GM06990 (cell line): ENCODE results near the gene POLR2E.

Experiments used
- DNase-seq: peaks from one replicate; pipeline ENCODE4 v3.0.0-alpha.2; 2011; ENCODE audit not compliant: insufficient read length; ENCODE audit errors: extremely low read depth
- H3K27me3 ChIP-seq: replicated peaks from 2 replicates; pipeline ENCODE4 v1.6.0; 2011; ENCODE audit warnings: low read length; ENCODE audit not compliant: control insufficient read depth, insufficient read depth
- H3K36me3 ChIP-seq: 2 replicates; pipeline ENCODE4 v1.5.1; 2011; ENCODE audit warnings: low read length; ENCODE audit not compliant: control insufficient read depth, insufficient read depth
- H3K4me3 ChIP-seq: replicated peaks from 2 replicates; pipeline ENCODE4 v1.5.1; 2011; ENCODE audit warnings: low read depth, mild to moderate bottlenecking, control low read depth, low read length
- CTCF ChIP-seq: IDR thresholded peaks from 2 replicates; pipeline ENCODE4 v1.5.1; 2011; ENCODE audit warnings: low read length, control low read depth, mild to moderate bottlenecking, inconsistent platforms; ENCODE audit not compliant: insufficient read depth, poor library complexity, severe bottlenecking

The POLR2E gene

GRCh38 chr19:1070931-1071791, 24.0 kb downstream of the POLR2E start:
- DNase-seq = no peak
- no peak for TF ChIP-seq CTCF
- H3K27me3 ChIP-seq = no peaks in the 10 kb centered on the region
- no peak overlapping the region for H3K4me3 ChIP-seq
- peaks cover 26% of the 10 kb centered on the region for H3K36me3 ChIP-seq

DNA sequence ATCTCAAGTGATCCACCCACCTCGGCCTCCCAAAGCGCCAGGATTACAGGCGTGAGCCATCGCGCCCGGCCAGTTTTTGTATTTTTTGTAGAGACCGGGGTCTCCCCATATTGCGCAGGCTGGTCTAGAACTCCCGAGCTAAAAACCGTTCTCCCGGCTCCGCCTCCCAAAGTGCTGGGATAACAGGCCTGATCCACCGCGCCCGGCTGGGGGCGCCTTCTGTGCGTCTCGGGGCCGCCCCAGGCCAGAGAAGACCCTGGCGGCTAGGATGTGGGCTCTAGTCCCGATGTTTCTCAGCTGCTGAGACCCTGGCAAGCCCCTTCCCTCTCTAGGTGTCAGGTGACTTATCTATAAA, 24.6 kb downstream of the POLR2E start:
- H3K4me3 ChIP-seq = no peak overlapping the region
- no peak for DNase-seq
- peaks cover 20% of the 10 kb centered on the region for H3K36me3 ChIP-seq
- no peaks in the 10 kb centered on the region for H3K27me3 ChIP-seq
- no peak for TF ChIP-seq CTCF

DNA sequence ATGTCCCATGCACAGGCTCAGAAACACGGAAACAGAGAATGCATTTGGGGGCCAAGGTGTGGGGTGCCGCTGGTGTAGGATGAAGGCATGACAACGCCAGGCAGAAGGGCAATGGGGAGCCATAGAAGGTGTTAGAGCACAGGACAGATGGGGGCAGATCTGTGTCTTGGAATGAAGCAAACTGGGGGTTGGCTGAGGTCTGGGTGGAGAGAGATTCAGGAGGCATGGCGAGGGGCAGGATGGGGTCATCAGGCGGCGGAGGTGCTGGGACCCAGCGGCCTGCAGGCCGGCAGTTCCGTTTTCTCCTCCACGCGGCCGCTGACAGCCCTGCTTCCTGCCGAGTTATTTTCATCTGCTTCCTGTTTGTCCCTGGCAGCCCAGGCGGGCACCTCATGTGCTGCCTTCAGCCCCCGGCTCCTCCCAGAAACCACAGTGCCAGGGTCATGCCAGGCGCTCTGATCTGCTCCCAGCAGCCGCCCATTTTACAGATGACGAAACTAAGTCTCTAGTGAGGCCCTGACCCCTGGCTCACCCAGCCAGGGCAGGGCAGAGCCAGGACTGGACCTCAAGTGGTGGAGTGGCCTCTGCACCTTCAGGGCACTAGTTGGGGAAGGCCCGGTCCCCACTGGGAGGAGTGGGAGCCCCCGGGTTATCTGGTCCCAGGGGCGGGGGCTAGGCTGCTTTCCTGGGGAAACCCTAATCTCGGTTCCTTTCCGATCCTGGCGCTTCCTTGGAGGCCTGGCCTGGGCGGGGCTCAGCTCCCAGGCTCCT, 26.0 kb downstream of the POLR2E start:
- no peak for TF ChIP-seq CTCF
- Histone ChIP-seq H3K27me3 (no peaks in the 10 kb centered on the region), H3K4me3 (peak overlapping the region; percentile 89), H3K36me3 (peaks cover 18% of the 10 kb centered on the region)
- DNase-seq = peak; percentile 74

GRCh38 chr19:1068009-1069001, 26.9 kb downstream of the POLR2E start:
- peak overlapping the region; percentile 89 for H3K4me3 ChIP-seq
- H3K27me3 ChIP-seq = no peaks in the 10 kb centered on the region
- peaks cover 12% of the 10 kb centered on the region for H3K36me3 ChIP-seq
- no peak for DNase-seq
- no peak for TF ChIP-seq CTCF

- TF ChIP-seq CTCF = no peak
- no peaks in the 10 kb centered on the region for H3K27me3 ChIP-seq
- peak overlapping the region; percentile 89 for H3K4me3 ChIP-seq
- H3K36me3 ChIP-seq = peaks cover 7% of the 10 kb centered on the region
- DNase-seq = no peak
Observed at GRCh38 chr19:1067341-1067957, 27.7 kb downstream of the POLR2E start.
